Measurements from ENCODE around the gene SORCS1. TPM values are rescaled to one million over a fixed set of nuclear protein-coding genes. Genes with fewer than 3 reads are reported as not detected.

Gene SORCS1
- total and polyA plus RNA-seq, 2 donors from 2014 or later, result 0.76 to 2.4 TPM

GRCh38 chr10:106917452-106918055 lies 247.0 kb downstream of the SORCS1 start:
- H3K4me1 ChIP-seq (ENCODE audit: control insufficient read depth in 2 of 3, insufficient read depth in 2 of 3, low read depth in 1 of 3, low read length in 3 of 3), result no peaks in the 10 kb centered on the region
- no peak for TF ChIP-seq CTCF (IDR thresholded peaks at IDR 0.05; ENCODE audit: borderline replicate concordance, extremely low read depth, insufficient read depth)
- no peak overlapping the region for H3K27ac ChIP-seq (ENCODE audit: low read depth in 2 of 2, low read length in 2 of 2)
- no peak for DNase-seq
- H3K9me3 ChIP-seq (ENCODE audit: control insufficient read depth in 2 of 3, insufficient read depth in 1 of 3, low read length in 3 of 3), result no peaks in the 10 kb centered on the region
- intact Hi-C loops (cut with DNase I), result no loop called here
- H3K4me3 ChIP-seq (ENCODE audit: low read length in 3 of 3), result no peak overlapping the region
- H3K36me3 ChIP-seq (ENCODE audit: control insufficient read depth in 2 of 3, insufficient read depth in 3 of 3, low read length in 3 of 3), result no peaks in the 10 kb centered on the region
- no peaks in the 10 kb centered on the region for H3K27me3 ChIP-seq (ENCODE audit: control insufficient read depth, insufficient read depth, low read length)
- H3K9ac ChIP-seq (ENCODE audit: low read length in 3 of 3), result no peak overlapping the region
- no peak for FAIRE-seq

GRCh38 chr10:106914016-106914415 lies 250.5 kb downstream of the SORCS1 start:
- H3K27ac ChIP-seq (ENCODE audit: low read depth in 2 of 2, low read length in 2 of 2), result no peak overlapping the region
- no peak for TF ChIP-seq CTCF (IDR thresholded peaks at IDR 0.05; ENCODE audit: borderline replicate concordance, extremely low read depth, insufficient read depth)
- H3K36me3 ChIP-seq (ENCODE audit: control insufficient read depth in 2 of 3, insufficient read depth in 3 of 3, low read length in 3 of 3), result no peaks in the 10 kb centered on the region
- DNase-seq, result peak in 2 of 5 donors; percentile 75 to 81
- no peak overlapping the region for H3K4me3 ChIP-seq (ENCODE audit: low read length in 3 of 3)
- no peaks in the 10 kb centered on the region for H3K27me3 ChIP-seq (ENCODE audit: control insufficient read depth, insufficient read depth, low read length)
- no peaks in the 10 kb centered on the region for H3K4me1 ChIP-seq (ENCODE audit: control insufficient read depth in 2 of 3, insufficient read depth in 2 of 3, low read depth in 1 of 3, low read length in 3 of 3)
- H3K9ac ChIP-seq (ENCODE audit: low read length in 3 of 3), result no peak overlapping the region
- H3K9me3 ChIP-seq (ENCODE audit: control insufficient read depth in 2 of 3, insufficient read depth in 1 of 3, low read length in 3 of 3), result no peaks in the 10 kb centered on the region
- no peak for FAIRE-seq
- intact Hi-C loops (cut with DNase I), result no loop called here

DNA sequence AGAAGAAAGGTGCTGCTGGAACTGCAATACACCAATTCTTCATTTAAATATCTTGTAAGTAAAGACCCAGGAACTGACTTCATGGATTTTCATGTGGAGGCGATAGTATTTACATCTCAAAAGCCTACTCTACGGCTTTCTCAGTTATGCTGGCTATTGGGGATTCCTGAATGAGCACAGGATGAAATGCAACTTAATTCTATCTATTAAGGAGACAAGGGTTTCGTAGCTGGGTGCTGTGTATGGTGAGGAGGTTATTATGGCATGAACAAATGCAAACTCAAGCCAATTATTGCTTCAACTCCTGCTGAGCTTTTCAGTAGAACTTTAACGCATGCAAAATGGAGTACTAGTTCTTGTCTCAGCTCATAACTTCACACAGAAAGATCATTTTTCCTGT lies 251.2 kb downstream of the SORCS1 start:
- no peak for TF ChIP-seq CTCF (IDR thresholded peaks at IDR 0.05; ENCODE audit: borderline replicate concordance, extremely low read depth, insufficient read depth)
- DNase-seq, result no peak
- no peaks in the 10 kb centered on the region for H3K27me3 ChIP-seq (ENCODE audit: control insufficient read depth, insufficient read depth, low read length)
- FAIRE-seq, result no peak
- no peaks in the 10 kb centered on the region for H3K4me1 ChIP-seq (ENCODE audit: control insufficient read depth in 2 of 3, insufficient read depth in 2 of 3, low read depth in 1 of 3, low read length in 3 of 3)
- no peak overlapping the region for H3K4me3 ChIP-seq (ENCODE audit: low read length in 3 of 3)
- intact Hi-C loops (cut with DNase I), result no loop called here
- no peak overlapping the region for H3K9ac ChIP-seq (ENCODE audit: low read length in 3 of 3)
- no peaks in the 10 kb centered on the region for H3K36me3 ChIP-seq (ENCODE audit: control insufficient read depth in 2 of 3, insufficient read depth in 3 of 3, low read length in 3 of 3)
- H3K27ac ChIP-seq (ENCODE audit: low read depth in 2 of 2, low read length in 2 of 2), result no peak overlapping the region
- H3K9me3 ChIP-seq (ENCODE audit: control insufficient read depth in 2 of 3, insufficient read depth in 1 of 3, low read length in 3 of 3), result no peaks in the 10 kb centered on the region

- Histone ChIP-seq H3K4me1 (ENCODE audit: control insufficient read depth in 2 of 3, insufficient read depth in 2 of 3, low read depth in 1 of 3, low read length in 3 of 3) (no peaks in the 10 kb centered on the region), H3K36me3 (ENCODE audit: control insufficient read depth in 2 of 3, insufficient read depth in 3 of 3, low read length in 3 of 3) (no peaks in the 10 kb centered on the region), H3K4me3 (ENCODE audit: low read length in 3 of 3) (no peak overlapping the region), H3K27me3 (ENCODE audit: control insufficient read depth, insufficient read depth, low read length) (no peaks in the 10 kb centered on the region), H3K9ac (ENCODE audit: low read length in 3 of 3) (no peak overlapping the region), H3K9me3 (ENCODE audit: control insufficient read depth in 2 of 3, insufficient read depth in 1 of 3, low read length in 3 of 3) (no peaks in the 10 kb centered on the region), H3K27ac (ENCODE audit: low read depth in 2 of 2, low read length in 2 of 2) (no peak overlapping the region)
- TF ChIP-seq CTCF (IDR thresholded peaks at IDR 0.05; ENCODE audit: borderline replicate concordance, extremely low read depth, insufficient read depth), result no peak
- intact Hi-C loops (cut with DNase I), result no loop called here
- no peak for DNase-seq
- FAIRE-seq, result no peak
These were observed 253.4 kb downstream of the SORCS1 start for GRCh38 chr10:106911096-106911495.
